Muscle layer of duodenum (tissue), 2 donors: ENCODE results near the gene ADCY1.

Experiments
- H3K27ac ChIP-seq: one replicate; pipeline ENCODE4 v1.7.0; 2013; ENCODE audit warnings: mild to moderate bottlenecking, low read length
- H3K27me3 ChIP-seq: one replicate; pipeline ENCODE4 v1.7.0; 2013; ENCODE audit warnings: low read depth, mild to moderate bottlenecking, control low read depth, low read length
- H3K36me3 ChIP-seq, 2 donors: one replicate each; pipeline ENCODE4 v1.7.0; 2013; ENCODE audit warnings: low read length in 2 of 2, control low read depth in 1 of 2, mild to moderate bottlenecking in 1 of 2; ENCODE audit not compliant: insufficient read depth in 2 of 2, control insufficient read depth in 1 of 2
- H3K4me1 ChIP-seq, 2 donors: one replicate each; pipeline ENCODE4 v1.7.0; 2013; ENCODE audit warnings: low read length in 2 of 2, mild to moderate bottlenecking in 2 of 2, control low read depth in 1 of 2, moderate library complexity in 1 of 2; ENCODE audit not compliant: insufficient read depth in 2 of 2, control insufficient read depth in 1 of 2
- H3K4me3 ChIP-seq, 2 donors: one replicate each; pipeline ENCODE4 v1.7.0; 2013; ENCODE audit warnings: low read length in 2 of 2, low read depth in 1 of 2, mild to moderate bottlenecking in 1 of 2
- H3K9me3 ChIP-seq, 2 donors: one replicate each; pipeline ENCODE4 v1.7.0; 2013; ENCODE audit warnings: low read length in 2 of 2, control low read depth in 1 of 2, mild to moderate bottlenecking in 1 of 2; ENCODE audit not compliant: control insufficient read depth in 1 of 2
- donor health status: healthy.

ADCY1 gene

GRCh38 chr7:45596665-45597095, 22.5 kb downstream of the ADCY1 start:
- no peaks in the 10 kb centered on the region for H3K4me1 ChIP-seq
- no peaks in the 10 kb centered on the region for H3K9me3 ChIP-seq
- no peaks in the 10 kb centered on the region for H3K27me3 ChIP-seq
- no peak overlapping the region for H3K4me3 ChIP-seq
- H3K27ac ChIP-seq, result no peak overlapping the region
- no peaks in the 10 kb centered on the region for H3K36me3 ChIP-seq

- H3K4me1 ChIP-seq, result no peaks in the 10 kb centered on the region
- H3K27me3 ChIP-seq, result no peaks in the 10 kb centered on the region
- no peaks in the 10 kb centered on the region for H3K9me3 ChIP-seq
- H3K36me3 ChIP-seq, result no peaks in the 10 kb centered on the region
- H3K4me3 ChIP-seq, result no peak overlapping the region
- H3K27ac ChIP-seq, result no peak overlapping the region
Measured at GRCh38 chr7:45597286-45597984, 23.3 kb downstream of the ADCY1 start.

- Histone ChIP-seq H3K9me3 (no peaks in the 10 kb centered on the region), H3K27ac (no peak overlapping the region), H3K27me3 (no peaks in the 10 kb centered on the region), H3K4me3 (no peak overlapping the region), H3K4me1 (no peaks in the 10 kb centered on the region), H3K36me3 (no peaks in the 10 kb centered on the region)
Measured at GRCh38 chr7:45598886-45599520, 24.8 kb downstream of the ADCY1 start.

- Histone ChIP-seq H3K4me1 (no peaks in the 10 kb centered on the region), H3K4me3 (no peak overlapping the region), H3K9me3 (peaks cover 0 to under 1% of the 10 kb centered on the region in 2 donors), H3K36me3 (no peaks in the 10 kb centered on the region), H3K27me3 (no peaks in the 10 kb centered on the region), H3K27ac (no peak overlapping the region)
Measured at GRCh38 chr7:45599851-45600706, 25.9 kb downstream of the ADCY1 start.

- Histone ChIP-seq H3K27me3 (no peaks in the 10 kb centered on the region), H3K4me1 (no peaks in the 10 kb centered on the region), H3K27ac (no peak overlapping the region), H3K9me3 (peaks cover 3 to 4% of the 10 kb centered on the region in 2 donors), H3K36me3 (no peaks in the 10 kb centered on the region), H3K4me3 (no peak overlapping the region)
Measured at GRCh38 chr7:45601094-45601493, 26.9 kb downstream of the ADCY1 start.

GRCh38 chr7:45601816-45602540, 27.8 kb downstream of the ADCY1 start:
- H3K9me3 ChIP-seq, result peaks cover 3 to 7% of the 10 kb centered on the region in 2 donors
- no peaks in the 10 kb centered on the region for H3K36me3 ChIP-seq
- no peaks in the 10 kb centered on the region for H3K27me3 ChIP-seq
- H3K4me3 ChIP-seq, result no peak overlapping the region
- H3K27ac ChIP-seq, result no peak overlapping the region
- H3K4me1 ChIP-seq, result no peaks in the 10 kb centered on the region

- peaks cover 3 to 10% of the 10 kb centered on the region in 2 donors for H3K9me3 ChIP-seq
- H3K4me3 ChIP-seq, result no peak overlapping the region
- H3K4me1 ChIP-seq, result no peaks in the 10 kb centered on the region
- H3K27me3 ChIP-seq, result no peaks in the 10 kb centered on the region
- H3K36me3 ChIP-seq, result no peaks in the 10 kb centered on the region
- H3K27ac ChIP-seq, result no peak overlapping the region
Measured at GRCh38 chr7:45606050-45606449, 31.9 kb downstream of the ADCY1 start.

GRCh38 chr7:45606931-45607330, 32.8 kb downstream of the ADCY1 start:
- Histone ChIP-seq H3K4me3 (no peak overlapping the region), H3K9me3 (peaks cover 3 to 13% of the 10 kb centered on the region in 2 donors), H3K27ac (no peak overlapping the region), H3K27me3 (no peaks in the 10 kb centered on the region), H3K36me3 (no peaks in the 10 kb centered on the region), H3K4me1 (no peaks in the 10 kb centered on the region)

GRCh38 chr7:45609180-45609579, 35.0 kb downstream of the ADCY1 start:
- no peaks in the 10 kb centered on the region for H3K4me1 ChIP-seq
- peaks cover 7 to 31% of the 10 kb centered on the region in 2 donors for H3K9me3 ChIP-seq
- no peak overlapping the region for H3K4me3 ChIP-seq
- H3K36me3 ChIP-seq, result no peaks in the 10 kb centered on the region
- no peaks in the 10 kb centered on the region for H3K27me3 ChIP-seq
- no peak overlapping the region for H3K27ac ChIP-seq

GRCh38 chr7:45610019-45610418, 35.9 kb downstream of the ADCY1 start:
- no peaks in the 10 kb centered on the region for H3K4me1 ChIP-seq
- H3K4me3 ChIP-seq, result no peak overlapping the region
- no peaks in the 10 kb centered on the region for H3K36me3 ChIP-seq
- H3K9me3 ChIP-seq, result peaks cover 7 to 34% of the 10 kb centered on the region in 2 donors
- H3K27ac ChIP-seq, result no peak overlapping the region
- H3K27me3 ChIP-seq, result no peaks in the 10 kb centered on the region
